IPS-18c (cell line): ENCODE measurements around the gene CHST11.

Experiments used
- H3K4me3 ChIP-seq: 2 replicates; pipeline ENCODE4 v1.7.0; 2013; ENCODE audit warnings: low read depth, mild to moderate bottlenecking, low read length, moderate library complexity; ENCODE audit not compliant: insufficient read depth
- H3K9me3 ChIP-seq: one replicate; pipeline ENCODE4 v1.6.1; 2013; ENCODE audit warnings: mild to moderate bottlenecking, low read length, moderate library complexity; ENCODE audit not compliant: control insufficient read depth, insufficient read depth

Gene CHST11

GRCh38 chr12:104684884-104685283, 228.1 kb downstream of the CHST11 start:
- Histone ChIP-seq H3K4me3 (no peak overlapping the region), H3K9me3 (no peaks in the 10 kb centered on the region)

GRCh38 chr12:104685366-104685765, 228.6 kb downstream of the CHST11 start:
- Histone ChIP-seq H3K4me3 (no peak overlapping the region), H3K9me3 (no peaks in the 10 kb centered on the region)

- no peaks in the 10 kb centered on the region for H3K9me3 ChIP-seq
- H3K4me3 ChIP-seq, result no peak overlapping the region
Observed at GRCh38 chr12:104686196-104686595, 229.4 kb downstream of the CHST11 start.

GRCh38 chr12:104687823-104688573, 231.2 kb downstream of the CHST11 start:
- Histone ChIP-seq H3K9me3 (peaks cover 2% of the 10 kb centered on the region), H3K4me3 (no peak overlapping the region)

DNA sequence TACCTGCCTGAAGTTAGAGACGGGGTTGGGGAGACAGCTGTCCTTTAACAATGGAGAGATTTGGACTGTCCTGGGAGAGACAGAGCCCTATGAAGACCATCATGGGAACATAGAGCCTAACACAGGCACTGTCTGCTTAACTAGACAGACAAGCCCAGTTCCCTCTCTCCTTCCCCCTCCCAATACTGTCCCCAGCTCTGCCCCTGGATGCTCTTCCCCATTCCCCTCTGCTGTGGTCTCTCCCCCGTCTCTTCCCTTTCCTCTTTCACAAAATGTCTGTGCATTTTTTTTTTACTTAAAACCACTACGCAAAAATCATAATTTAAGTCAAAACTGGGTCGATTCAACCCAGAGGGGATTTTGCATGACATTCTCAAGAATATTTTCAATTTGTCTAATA, 232.9 kb downstream of the CHST11 start:
- peaks cover 4% of the 10 kb centered on the region for H3K9me3 ChIP-seq
- H3K4me3 ChIP-seq, result no peak overlapping the region

- H3K9me3 ChIP-seq, result peaks cover 4% of the 10 kb centered on the region
- H3K4me3 ChIP-seq, result no peak overlapping the region
Observed at GRCh38 chr12:104691721-104692556, 235.2 kb downstream of the CHST11 start.

GRCh38 chr12:104692557-104693218, 235.9 kb downstream of the CHST11 start:
- peaks cover 4% of the 10 kb centered on the region for H3K9me3 ChIP-seq
- H3K4me3 ChIP-seq, result no peak overlapping the region

- Histone ChIP-seq H3K9me3 (peaks cover 4% of the 10 kb centered on the region), H3K4me3 (no peak overlapping the region)
Observed at GRCh38 chr12:104693493-104693892, 236.7 kb downstream of the CHST11 start.

DNA sequence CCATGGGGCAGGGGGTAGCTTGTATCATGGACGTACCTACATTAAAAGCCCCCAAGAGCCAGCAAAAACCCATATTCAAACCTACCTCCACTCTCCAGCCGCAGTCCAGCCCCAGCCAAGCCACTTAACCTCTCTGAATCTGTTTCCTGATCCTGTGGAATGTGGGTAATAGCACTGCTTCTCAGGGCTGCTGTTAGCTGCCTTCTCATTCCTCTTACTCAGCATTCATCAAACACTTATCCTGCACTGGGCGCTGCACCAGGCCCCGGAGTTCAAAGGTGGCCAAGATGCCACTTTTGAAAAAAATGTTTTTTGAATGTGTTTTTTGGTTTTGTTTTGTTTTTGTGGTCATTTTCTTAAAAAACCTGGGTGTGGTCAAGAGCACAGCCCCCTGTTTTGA, 237.4 kb downstream of the CHST11 start:
- Histone ChIP-seq H3K9me3 (peaks cover 4% of the 10 kb centered on the region), H3K4me3 (no peak overlapping the region)

- peaks cover 4% of the 10 kb centered on the region for H3K9me3 ChIP-seq
Observed at GRCh38 chr12:104694711-104695110, 238.0 kb downstream of the CHST11 start.

DNA sequence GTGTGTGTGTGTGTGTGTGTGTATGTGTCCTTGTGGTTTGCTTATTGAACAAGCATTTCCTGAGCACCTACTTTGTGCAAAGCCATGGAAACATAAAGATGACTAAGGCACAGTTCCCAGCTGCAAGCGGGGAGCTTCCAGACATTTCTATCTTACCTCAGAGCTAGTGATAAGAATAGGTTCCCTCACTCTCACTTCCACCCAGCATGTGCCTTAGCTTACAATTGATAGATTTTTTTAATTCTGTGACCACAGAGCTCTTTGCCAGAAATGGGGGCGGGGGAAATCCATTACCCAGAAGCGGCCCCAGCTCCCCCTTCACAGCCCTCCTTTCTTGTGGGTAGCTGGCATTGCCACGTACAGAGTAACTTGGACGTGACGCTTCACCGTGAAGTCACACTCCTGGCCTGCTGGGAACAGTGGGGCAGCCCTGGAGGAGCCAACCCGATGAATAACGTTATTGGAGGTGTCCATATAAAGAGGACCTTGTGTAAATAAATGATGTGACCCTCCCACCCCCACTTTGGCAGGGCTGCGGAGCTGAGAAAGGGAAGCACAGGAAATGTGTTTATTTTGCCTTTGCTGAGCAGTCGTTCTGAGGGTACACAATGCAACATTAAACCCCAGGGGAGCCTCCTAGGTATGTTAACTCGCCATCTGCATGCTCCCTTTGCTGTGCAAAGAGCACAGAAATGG, 238.9 kb downstream of the CHST11 start:
- H3K9me3 ChIP-seq, result peaks cover 4% of the 10 kb centered on the region
- H3K4me3 ChIP-seq, result no peak overlapping the region

More at GRCh38 chr12:104694711-104695110, 238.0 kb downstream of the CHST11 start:
- no peak overlapping the region for H3K4me3 ChIP-seq

GRCh38 chr12:104697186-104697585, 240.4 kb downstream of the CHST11 start:
- Histone ChIP-seq H3K4me3 (no peak overlapping the region; the same call in 1 of the 2 replicates), H3K9me3 (peaks cover 4% of the 10 kb centered on the region)

GRCh38 chr12:104698871-104699270, 242.1 kb downstream of the CHST11 start:
- H3K9me3 ChIP-seq, result no peaks in the 10 kb centered on the region
- no peak overlapping the region for H3K4me3 ChIP-seq

- Histone ChIP-seq H3K9me3 (no peaks in the 10 kb centered on the region), H3K4me3 (no peak overlapping the region)
Observed at GRCh38 chr12:104699489-104700190, 242.9 kb downstream of the CHST11 start.

- no peak overlapping the region for H3K4me3 ChIP-seq
- no peaks in the 10 kb centered on the region for H3K9me3 ChIP-seq
Observed at GRCh38 chr12:104700324-104700723, 243.6 kb downstream of the CHST11 start.

DNA sequence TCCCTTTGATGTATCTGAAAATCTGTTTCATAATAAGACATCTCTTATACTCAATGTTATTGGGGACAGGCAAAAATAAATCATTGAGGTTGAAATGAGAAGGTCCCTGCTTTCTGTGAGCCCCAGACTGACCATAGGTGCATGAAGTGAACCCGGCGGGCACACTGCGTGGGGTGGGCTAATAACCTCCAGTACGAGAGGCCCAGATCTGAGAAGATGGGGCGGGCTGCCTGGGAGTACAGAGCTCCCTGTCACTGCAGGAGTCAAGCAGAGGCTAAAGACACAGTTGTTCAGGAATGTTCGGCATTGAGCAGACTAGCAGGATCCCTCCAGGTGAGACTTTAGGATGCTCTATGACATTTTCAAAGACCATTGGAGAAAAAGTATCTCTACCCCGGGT, 244.6 kb downstream of the CHST11 start:
- no peaks in the 10 kb centered on the region for H3K9me3 ChIP-seq
- no peak overlapping the region for H3K4me3 ChIP-seq

- no peaks in the 10 kb centered on the region for H3K9me3 ChIP-seq
- no peak overlapping the region for H3K4me3 ChIP-seq
Observed at GRCh38 chr12:104701756-104702155, 245.0 kb downstream of the CHST11 start.
